ENCODE results near the gene SIGLEC6.
"Not testable (repeated sequence)": the region's sequence is repeated elsewhere in the genome, so short reads cannot be mapped to it uniquely, and the experiment has no call there.

Gene SIGLEC6

DNA sequence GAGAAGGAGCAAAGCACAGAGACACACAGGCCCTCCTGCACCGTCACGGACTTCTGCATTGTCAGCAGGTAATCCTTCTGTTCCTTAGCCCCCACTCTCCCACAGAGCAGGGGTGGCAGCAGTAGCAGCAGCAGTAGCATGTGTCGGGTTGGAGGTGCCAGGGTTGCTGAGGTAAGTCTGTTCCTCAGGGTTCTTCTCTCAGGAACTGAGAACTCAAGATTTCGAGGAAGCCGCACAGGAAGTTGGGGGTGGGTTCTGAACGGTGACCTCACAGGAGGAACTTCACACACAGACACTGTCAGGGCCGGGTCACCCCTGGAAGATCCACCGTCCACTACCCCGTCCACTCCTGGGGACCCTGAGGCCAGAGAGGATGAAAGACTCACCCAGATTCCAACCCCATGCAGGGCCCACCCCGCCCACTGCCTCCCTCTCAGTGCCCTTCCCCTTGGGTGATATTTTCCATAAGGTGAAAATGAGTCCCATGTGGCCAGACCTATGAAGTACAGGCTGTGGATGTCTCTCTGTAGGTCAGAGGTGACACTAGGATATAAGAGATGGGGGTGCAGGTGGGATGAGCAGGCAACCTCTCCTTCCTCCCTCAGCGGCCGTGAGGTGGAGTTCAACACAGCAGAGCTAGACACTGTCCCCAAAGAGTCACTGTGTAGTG is 29.7 kb downstream of the SIGLEC6 start, which contains the start of gene SIGLEC12:
SIGLEC12 (minus strand) TSS at position 207 of the 670 bp plus-strand sequence; CDS start at position 140, 67 bp downstream.
- Histone ChIP-seq H3K9ac (ENCODE audit: low read length in 5 of 5) (no peak within 1 kb of the TSS), H3K4me3 (ENCODE audit: low read depth in 1 of 5, low read length in 5 of 5) (peak within 1 kb of the TSS in 1 of 5 donors; percentile 23), H3K9me3 (ENCODE audit: control insufficient read depth in 5 of 5, low read length in 5 of 5) (peaks cover 0 to 8% (median 5%) of the 10 kb centered on the region in 5 donors), H3K4me1 (ENCODE audit: control insufficient read depth in 5 of 5, insufficient read depth in 5 of 5, low read length in 5 of 5) (peaks cover 0 to 14% (median 0%) of the 10 kb centered on the region in 5 donors), H3K36me3 (ENCODE audit: control insufficient read depth in 5 of 5, insufficient read depth in 5 of 5, low read length in 5 of 5) (no peaks in the 10 kb centered on the region), H3K27ac (ENCODE audit: low read depth, low read length) (no peak within 1 kb of the TSS), H3K27me3 (ENCODE audit: control insufficient read depth in 5 of 5, insufficient read depth in 4 of 5, low read length in 5 of 5) (peaks cover 5 to 13% (median 8%) of the 10 kb centered on the region in 5 donors)

DNA sequence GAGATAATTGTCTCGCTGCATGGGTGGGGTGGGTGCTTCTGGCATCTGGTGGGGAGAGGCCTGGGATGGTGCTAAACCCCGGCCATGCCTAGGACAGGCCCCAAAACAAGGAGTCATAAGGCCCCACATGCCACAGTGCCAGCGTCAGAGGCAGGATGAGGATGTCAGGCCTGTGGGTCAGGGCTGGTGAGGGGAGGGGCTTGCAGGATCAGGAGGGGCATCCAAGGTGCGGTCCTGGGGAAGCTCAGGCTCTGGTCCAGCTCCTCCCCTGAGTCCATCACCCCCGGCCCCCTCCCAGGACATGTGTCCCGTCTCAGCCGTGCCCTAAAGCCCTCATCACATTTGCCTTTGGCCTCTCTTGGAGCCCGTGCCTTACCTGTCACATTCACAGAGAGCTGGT is 30.5 kb downstream of the SIGLEC6 start:
- H3K27ac ChIP-seq (ENCODE audit: low read depth, low read length); H3K9ac ChIP-seq (ENCODE audit: low read length in 5 of 5); H3K4me3 ChIP-seq (ENCODE audit: low read depth in 1 of 5, low read length in 5 of 5); H3K36me3 ChIP-seq (ENCODE audit: control insufficient read depth in 5 of 5, insufficient read depth in 5 of 5, low read length in 5 of 5); H3K9me3 ChIP-seq (ENCODE audit: control insufficient read depth in 5 of 5, low read length in 5 of 5): not testable (repeated sequence)
- H3K27me3 ChIP-seq (ENCODE audit: control insufficient read depth in 5 of 5, insufficient read depth in 4 of 5, low read length in 5 of 5) = peaks cover 5 to 13% (median 8%) of the 10 kb centered on the region in 5 donors
- peaks cover 0 to 14% (median 0%) of the 10 kb centered on the region in 5 donors for H3K4me1 ChIP-seq (ENCODE audit: control insufficient read depth in 5 of 5, insufficient read depth in 5 of 5, low read length in 5 of 5)

DNA sequence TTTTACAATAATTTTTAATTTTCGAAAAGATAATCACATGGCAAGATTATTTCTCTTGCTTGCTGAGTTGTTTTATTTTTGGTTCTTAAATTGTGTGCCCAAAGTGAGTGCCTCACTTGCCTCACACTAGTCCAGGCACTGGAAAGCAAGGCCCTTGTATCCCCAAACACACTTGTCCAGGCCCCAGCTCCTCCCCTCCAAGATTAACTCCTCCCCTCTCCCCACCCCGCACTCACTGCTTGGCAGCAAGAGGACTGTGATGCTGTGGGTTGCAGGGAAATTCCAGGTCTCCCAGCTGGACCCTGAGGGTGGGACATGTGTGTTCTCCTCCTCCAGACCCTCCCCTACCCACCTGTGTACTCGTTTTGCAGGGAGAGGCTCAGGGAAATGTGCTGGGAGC is 33.8 kb downstream of the SIGLEC6 start:
- Histone ChIP-seq H3K36me3 (ENCODE audit: control insufficient read depth in 5 of 5, insufficient read depth in 5 of 5, low read length in 5 of 5) (no peaks in the 10 kb centered on the region), H3K9ac (ENCODE audit: low read length in 5 of 5) (no peak overlapping the region), H3K27me3 (ENCODE audit: control insufficient read depth in 5 of 5, insufficient read depth in 4 of 5, low read length in 5 of 5) (peaks cover 5 to 13% (median 8%) of the 10 kb centered on the region in 5 donors), H3K4me1 (ENCODE audit: control insufficient read depth in 5 of 5, insufficient read depth in 5 of 5, low read length in 5 of 5) (peaks cover 0 to 20% (median 0%) of the 10 kb centered on the region in 5 donors), H3K9me3 (ENCODE audit: control insufficient read depth in 5 of 5, low read length in 5 of 5) (peaks cover 0 to 2% (median 0%) of the 10 kb centered on the region in 5 donors), H3K4me3 (ENCODE audit: low read depth in 1 of 5, low read length in 5 of 5) (no peak overlapping the region), H3K27ac (ENCODE audit: low read depth, low read length) (no peak overlapping the region)

DNA sequence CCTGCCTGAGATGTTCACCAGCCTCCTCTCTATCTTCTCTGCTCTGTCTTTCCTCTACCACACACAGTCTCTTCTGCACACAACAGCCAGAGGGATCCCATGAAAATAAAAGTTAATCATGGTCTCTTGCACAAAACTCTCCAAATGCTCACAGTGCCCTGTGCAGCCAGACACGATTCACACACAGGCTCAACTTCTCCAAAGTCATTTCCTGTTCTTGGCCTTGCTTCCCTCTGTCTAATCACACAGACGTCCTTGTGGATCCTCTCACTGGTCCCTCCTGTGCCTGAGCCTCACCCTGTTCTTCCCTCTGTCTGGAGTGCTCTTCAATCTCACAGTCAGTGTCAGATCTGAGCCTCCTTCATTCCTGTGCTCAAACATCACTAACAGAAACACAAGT is 37.7 kb downstream of the SIGLEC6 start:
- no peak overlapping the region for H3K27ac ChIP-seq (ENCODE audit: low read depth, low read length)

DNA sequence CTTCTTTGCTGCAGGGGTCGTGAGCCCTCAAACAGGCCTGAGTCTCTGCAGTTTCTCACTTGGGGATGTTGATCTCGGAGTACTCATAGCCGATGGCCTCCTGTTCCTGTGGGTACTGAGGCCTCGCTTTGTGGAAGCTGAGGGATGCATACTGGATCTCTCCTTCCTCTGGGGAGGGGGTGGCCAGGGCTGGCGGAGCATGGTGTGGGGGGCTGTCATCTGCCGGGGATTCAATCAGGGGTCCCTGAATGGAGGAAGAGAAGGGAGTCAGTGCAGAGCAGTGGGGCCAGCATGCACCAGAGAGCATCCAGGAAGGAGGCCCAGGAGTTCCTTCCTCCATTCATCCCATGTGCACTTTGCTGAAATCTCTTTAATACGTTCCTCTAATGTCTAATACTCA is 39.9 kb downstream of the SIGLEC6 start:
- Histone ChIP-seq H3K9ac (ENCODE audit: low read length in 5 of 5) (no peak overlapping the region), H3K27me3 (ENCODE audit: control insufficient read depth in 5 of 5, insufficient read depth in 4 of 5, low read length in 5 of 5) (peaks cover 0 to 5% (median 2%) of the 10 kb centered on the region in 5 donors), H3K36me3 (ENCODE audit: control insufficient read depth in 5 of 5, insufficient read depth in 5 of 5, low read length in 5 of 5) (no peaks in the 10 kb centered on the region), H3K27ac (ENCODE audit: low read depth, low read length) (no peak overlapping the region), H3K4me3 (ENCODE audit: low read depth in 1 of 5, low read length in 5 of 5) (no peak overlapping the region), H3K9me3 (ENCODE audit: control insufficient read depth in 5 of 5, low read length in 5 of 5) (peaks cover 0 to 2% (median 0%) of the 10 kb centered on the region in 5 donors), H3K4me1 (ENCODE audit: control insufficient read depth in 5 of 5, insufficient read depth in 5 of 5, low read length in 5 of 5) (peaks cover 0 to 6% (median 0%) of the 10 kb centered on the region in 5 donors)

More for the DNA sequence above, 37.7 kb downstream of the SIGLEC6 start:
- H3K4me1 ChIP-seq (ENCODE audit: control insufficient read depth in 5 of 5, insufficient read depth in 5 of 5, low read length in 5 of 5) = peaks cover 0 to 6% (median 0%) of the 10 kb centered on the region in 5 donors
- H3K27me3 ChIP-seq (ENCODE audit: control insufficient read depth in 5 of 5, insufficient read depth in 4 of 5, low read length in 5 of 5) = peaks cover 0 to 8% (median 2%) of the 10 kb centered on the region in 5 donors
- H3K4me3 ChIP-seq (ENCODE audit: low read depth in 1 of 5, low read length in 5 of 5) = no peak overlapping the region
- no peaks in the 10 kb centered on the region for H3K36me3 ChIP-seq (ENCODE audit: control insufficient read depth in 5 of 5, insufficient read depth in 5 of 5, low read length in 5 of 5)
- no peak overlapping the region for H3K9ac ChIP-seq (ENCODE audit: low read length in 5 of 5)
- H3K9me3 ChIP-seq (ENCODE audit: control insufficient read depth in 5 of 5, low read length in 5 of 5) = peaks cover 0 to 2% (median 0%) of the 10 kb centered on the region in 5 donors

DNA sequence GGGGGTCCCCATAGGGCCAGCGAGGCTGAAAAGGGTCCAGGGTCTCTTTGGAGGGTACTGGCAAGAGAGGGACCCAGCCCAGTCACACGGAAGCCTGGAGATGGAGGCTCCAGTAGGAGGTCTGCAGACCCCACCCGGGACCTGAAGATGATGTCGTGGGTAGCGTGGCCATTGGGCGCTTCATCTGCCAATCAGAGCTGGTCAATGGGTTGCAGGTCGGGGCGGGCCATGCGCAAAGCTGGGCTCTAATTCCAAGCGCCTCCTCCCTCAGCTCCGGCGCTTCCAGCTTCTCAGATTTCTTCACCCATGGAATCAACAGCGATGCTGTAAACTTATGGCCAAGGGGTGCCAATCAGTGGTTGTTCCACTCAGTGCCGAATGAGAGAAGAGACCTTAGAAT is 40.8 kb downstream of the SIGLEC6 start:
- Histone ChIP-seq H3K27ac (ENCODE audit: low read depth, low read length) (no peak overlapping the region), H3K9me3 (ENCODE audit: control insufficient read depth in 5 of 5, low read length in 5 of 5) (peaks cover 0 to 2% (median 0%) of the 10 kb centered on the region in 5 donors), H3K4me3 (ENCODE audit: low read depth in 1 of 5, low read length in 5 of 5) (no peak overlapping the region), H3K9ac (ENCODE audit: low read length in 5 of 5) (no peak overlapping the region), H3K4me1 (ENCODE audit: control insufficient read depth in 5 of 5, insufficient read depth in 5 of 5, low read length in 5 of 5) (peaks cover 0 to 6% (median 0%) of the 10 kb centered on the region in 5 donors), H3K27me3 (ENCODE audit: control insufficient read depth in 5 of 5, insufficient read depth in 4 of 5, low read length in 5 of 5) (peaks cover 0 to 12% (median 2%) of the 10 kb centered on the region in 5 donors), H3K36me3 (ENCODE audit: control insufficient read depth in 5 of 5, insufficient read depth in 5 of 5, low read length in 5 of 5) (no peaks in the 10 kb centered on the region)

DNA sequence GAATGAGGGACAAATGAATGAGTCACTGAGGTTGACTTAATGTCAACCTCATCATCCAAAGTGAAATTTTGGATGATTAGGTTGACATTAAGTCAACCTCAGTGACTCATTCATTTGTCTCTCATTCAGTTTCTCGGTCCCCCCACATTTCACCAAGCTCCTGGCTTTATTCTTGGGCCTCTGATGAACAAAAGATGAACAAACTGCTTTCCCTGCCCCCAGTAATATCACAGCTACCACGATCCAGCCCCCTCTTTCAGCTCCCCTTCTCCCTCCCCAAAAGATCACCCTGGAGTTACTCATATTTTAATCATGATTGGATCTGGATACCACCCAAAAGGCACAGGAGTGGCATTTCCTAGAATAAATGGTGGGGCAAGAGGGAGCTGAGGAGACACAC is 42.4 kb downstream of the SIGLEC6 start:
- H3K4me3 ChIP-seq (ENCODE audit: low read depth in 1 of 5, low read length in 5 of 5) = no peak overlapping the region
- H3K27me3 ChIP-seq (ENCODE audit: control insufficient read depth in 5 of 5, insufficient read depth in 4 of 5, low read length in 5 of 5) = peaks cover 0 to 26% (median 5%) of the 10 kb centered on the region in 5 donors
- peaks cover 0 to 6% (median 0%) of the 10 kb centered on the region in 5 donors for H3K4me1 ChIP-seq (ENCODE audit: control insufficient read depth in 5 of 5, insufficient read depth in 5 of 5, low read length in 5 of 5)
- no peak overlapping the region for H3K27ac ChIP-seq (ENCODE audit: low read depth, low read length)
- no peak overlapping the region for H3K9ac ChIP-seq (ENCODE audit: low read length in 5 of 5)
- peaks cover 0 to 2% (median 0%) of the 10 kb centered on the region in 5 donors for H3K9me3 ChIP-seq (ENCODE audit: control insufficient read depth in 5 of 5, low read length in 5 of 5)
- H3K36me3 ChIP-seq (ENCODE audit: control insufficient read depth in 5 of 5, insufficient read depth in 5 of 5, low read length in 5 of 5) = no peaks in the 10 kb centered on the region

DNA sequence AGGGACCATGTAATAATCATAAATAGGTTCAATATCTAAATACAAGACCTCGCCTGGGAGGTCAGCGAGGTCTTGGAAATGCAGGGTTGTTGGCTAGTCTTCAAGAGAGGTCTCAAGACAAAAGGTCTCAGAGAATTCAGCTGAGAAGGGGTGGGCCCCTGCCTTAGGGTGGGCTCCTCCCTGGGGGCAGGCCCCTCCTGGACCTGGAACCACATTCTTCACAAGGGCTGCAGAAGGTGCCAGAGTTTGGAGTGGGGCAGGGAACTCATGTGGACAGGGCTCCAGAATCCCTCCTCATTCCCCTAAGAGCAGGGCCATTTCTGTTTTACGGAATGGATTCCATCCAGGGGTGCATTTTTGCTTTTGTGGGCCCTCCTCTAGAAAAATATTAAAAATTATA is 43.0 kb downstream of the SIGLEC6 start:
- H3K9ac ChIP-seq (ENCODE audit: low read length in 5 of 5) = no peak overlapping the region
- no peaks in the 10 kb centered on the region for H3K36me3 ChIP-seq (ENCODE audit: control insufficient read depth in 5 of 5, insufficient read depth in 5 of 5, low read length in 5 of 5)
- peaks cover 0 to 2% (median 0%) of the 10 kb centered on the region in 5 donors for H3K9me3 ChIP-seq (ENCODE audit: control insufficient read depth in 5 of 5, low read length in 5 of 5)
- peaks cover 0 to 4% (median 0%) of the 10 kb centered on the region in 5 donors for H3K4me1 ChIP-seq (ENCODE audit: control insufficient read depth in 5 of 5, insufficient read depth in 5 of 5, low read length in 5 of 5)
- no peak overlapping the region for H3K4me3 ChIP-seq (ENCODE audit: low read depth in 1 of 5, low read length in 5 of 5)
- peaks cover 0 to 30% (median 8%) of the 10 kb centered on the region in 5 donors for H3K27me3 ChIP-seq (ENCODE audit: control insufficient read depth in 5 of 5, insufficient read depth in 4 of 5, low read length in 5 of 5)
- H3K27ac ChIP-seq (ENCODE audit: low read depth, low read length) = no peak overlapping the region

DNA sequence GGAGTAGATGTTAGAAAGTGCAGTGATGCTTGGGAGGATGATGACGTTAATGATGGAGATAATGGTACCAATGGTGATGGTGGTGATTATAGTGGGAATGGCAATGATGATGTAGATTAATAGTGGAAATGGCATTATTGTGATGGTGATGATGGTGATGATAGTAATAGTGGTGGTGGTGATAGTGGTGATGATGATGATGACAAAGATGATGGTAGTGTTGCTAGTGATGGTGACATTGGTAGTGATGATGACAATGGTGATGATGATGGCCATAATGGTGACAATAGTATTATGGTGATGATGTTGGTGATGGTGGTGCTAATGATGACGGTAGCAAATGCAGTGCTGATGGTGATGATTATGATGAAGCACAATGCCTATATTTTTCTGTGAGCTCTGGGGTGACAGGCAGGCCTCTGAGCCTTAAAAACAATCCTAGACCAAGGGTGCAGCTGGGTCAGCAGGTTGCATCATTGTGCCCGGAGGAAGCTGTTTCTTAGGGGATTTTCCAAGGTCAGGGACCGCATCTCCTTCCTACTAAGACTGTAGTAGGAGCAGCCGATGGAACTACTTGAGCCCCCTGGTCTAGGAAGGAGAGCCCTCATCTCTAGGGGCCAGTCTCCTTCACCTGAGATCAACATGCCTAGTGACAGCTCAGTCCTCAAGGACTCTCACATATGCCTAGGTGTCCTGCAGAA is 45.4 kb downstream of the SIGLEC6 start:
- Histone ChIP-seq H3K4me1 (ENCODE audit: control insufficient read depth in 5 of 5, insufficient read depth in 5 of 5, low read length in 5 of 5) (no peaks in the 10 kb centered on the region), H3K9me3 (ENCODE audit: control insufficient read depth in 5 of 5, low read length in 5 of 5) (no peaks in the 10 kb centered on the region), H3K9ac (ENCODE audit: low read length in 5 of 5) (no peak overlapping the region), H3K36me3 (ENCODE audit: control insufficient read depth in 5 of 5, insufficient read depth in 5 of 5, low read length in 5 of 5) (no peaks in the 10 kb centered on the region), H3K4me3 (ENCODE audit: low read depth in 1 of 5, low read length in 5 of 5) (no peak overlapping the region), H3K27me3 (ENCODE audit: control insufficient read depth in 5 of 5, insufficient read depth in 4 of 5, low read length in 5 of 5) (peaks cover 0 to 31% (median 14%) of the 10 kb centered on the region in 5 donors), H3K27ac (ENCODE audit: low read depth, low read length) (no peak overlapping the region)

DNA sequence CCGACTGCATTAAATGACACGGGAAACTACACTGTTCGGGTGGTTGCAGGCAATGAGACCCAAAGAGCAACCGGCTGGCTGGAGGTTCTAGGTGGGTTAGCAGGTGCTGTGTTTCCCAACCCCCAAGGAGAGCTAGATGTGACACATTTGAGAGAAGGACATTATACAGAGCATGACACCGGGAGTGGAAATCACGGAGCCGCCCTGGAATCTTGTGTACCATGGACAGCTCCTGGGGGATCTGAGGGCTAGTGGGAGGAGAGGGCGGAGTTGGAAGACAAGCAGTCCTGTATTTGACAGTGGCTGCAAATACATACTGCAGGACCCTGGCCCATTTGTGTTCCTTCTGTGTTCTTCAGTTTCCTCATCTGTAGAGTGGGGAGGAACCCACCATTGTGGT is 50.9 kb downstream of the SIGLEC6 start:
- no peaks in the 10 kb centered on the region for H3K36me3 ChIP-seq (ENCODE audit: control insufficient read depth in 5 of 5, insufficient read depth in 5 of 5, low read length in 5 of 5)
- peaks cover 0 to 5% (median 3%) of the 10 kb centered on the region in 5 donors for H3K9me3 ChIP-seq (ENCODE audit: control insufficient read depth in 5 of 5, low read length in 5 of 5)
- H3K9ac ChIP-seq (ENCODE audit: low read length in 5 of 5) = no peak overlapping the region
- no peak overlapping the region for H3K4me3 ChIP-seq (ENCODE audit: low read depth in 1 of 5, low read length in 5 of 5)
- H3K4me1 ChIP-seq (ENCODE audit: control insufficient read depth in 5 of 5, insufficient read depth in 5 of 5, low read length in 5 of 5) = no peaks in the 10 kb centered on the region
- H3K27me3 ChIP-seq (ENCODE audit: control insufficient read depth in 5 of 5, insufficient read depth in 4 of 5, low read length in 5 of 5) = peaks cover 5 to 44% (median 26%) of the 10 kb centered on the region in 5 donors
- no peak overlapping the region for H3K27ac ChIP-seq (ENCODE audit: low read depth, low read length)
